Suppressor macrophage treated with lipopolysaccharide for 4 hours (primary cell): ENCODE data around the gene BRINP3.
"Not testable (repeated sequence)": the region's sequence is repeated elsewhere in the genome, so short reads cannot be mapped to it uniquely, and the experiment has no call there.

Experiments used
- DNase-seq: peaks from one replicate; pipeline ENCODE4 v3.0.0-alpha.2; 2020

Gene BRINP3

DNA sequence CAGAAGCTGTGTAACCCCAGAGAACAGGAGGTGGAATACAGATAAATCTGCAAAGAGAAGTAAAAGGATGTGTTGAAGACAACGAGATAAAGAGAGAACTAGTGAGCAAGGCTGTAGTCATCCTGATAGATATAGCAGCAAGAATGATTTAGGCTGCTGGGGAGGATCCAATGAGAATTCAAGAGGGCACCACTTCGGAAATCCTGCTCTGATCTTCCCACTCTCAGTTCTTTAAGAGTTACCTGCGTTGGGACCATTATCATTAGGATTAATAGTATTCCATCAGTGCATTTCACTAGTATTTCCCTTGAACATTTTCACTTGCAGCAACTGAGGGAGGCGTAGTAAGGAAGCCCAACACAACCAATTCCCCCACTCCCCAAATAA lies at the start of gene BRINP3:
BRINP3 (minus strand) TSS at position 103 of the 387 bp plus-strand sequence.
- DNase-seq, result no peak

DNA sequence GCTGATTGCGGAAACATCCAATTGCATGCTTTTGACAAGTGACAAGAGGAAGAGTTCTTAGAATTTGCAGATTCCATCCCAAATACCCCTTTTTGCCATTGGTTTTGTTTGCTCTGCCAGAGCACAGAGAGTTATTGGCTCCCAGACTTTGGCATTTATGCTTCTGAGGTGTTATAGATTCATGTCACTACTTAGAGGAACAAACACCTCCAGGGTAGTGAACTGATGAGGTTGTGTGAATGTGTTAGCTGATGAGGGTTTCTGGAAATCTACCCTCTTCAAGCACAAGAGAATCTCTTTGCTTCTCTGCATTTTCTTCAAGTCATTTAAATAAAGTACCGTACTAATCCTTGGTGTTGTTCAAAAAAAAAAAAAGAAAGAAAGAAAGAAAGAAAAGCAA lies 33.9 kb upstream of the BRINP3 start:
- no peak for DNase-seq

DNA sequence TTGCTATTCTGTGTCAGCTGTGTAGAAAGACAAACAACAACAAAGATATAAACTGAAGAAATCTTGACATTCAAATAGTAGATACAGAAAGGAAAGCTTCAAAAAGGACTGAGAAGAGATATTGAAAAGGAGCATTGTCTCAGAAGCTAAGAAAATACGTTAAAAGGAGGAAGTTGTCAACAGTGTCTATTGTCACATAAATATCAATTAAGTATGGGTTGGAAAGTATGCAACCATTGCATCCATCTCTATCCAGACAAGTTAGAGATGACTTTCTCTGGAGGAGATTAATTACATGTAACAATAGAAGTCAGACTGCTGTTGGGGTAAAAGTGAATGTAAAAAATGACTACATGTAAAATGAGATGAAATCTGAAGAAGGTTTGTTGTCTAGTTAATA lies 29.7 kb upstream of the BRINP3 start:
- DNase-seq, result no peak

DNA sequence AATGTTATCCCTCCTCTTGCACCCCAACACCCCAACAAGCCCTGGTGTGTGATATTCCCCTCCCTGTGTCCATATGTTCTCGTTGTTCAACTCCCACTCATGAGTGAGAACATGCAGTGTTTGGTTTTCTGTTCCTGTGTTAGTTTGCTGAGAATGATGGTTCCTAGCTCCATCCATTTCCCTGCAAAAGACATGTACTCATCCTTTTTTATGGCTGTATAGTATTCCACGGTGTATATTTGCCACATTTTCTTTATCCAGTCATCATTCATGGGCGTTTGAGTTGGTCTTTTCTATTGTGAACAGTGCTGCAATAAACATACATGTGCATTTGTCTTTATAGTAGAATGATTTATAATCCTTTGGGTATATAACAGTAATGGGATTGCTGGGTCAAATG lies 26.9 kb upstream of the BRINP3 start:
- not testable (repeated sequence) for DNase-seq

DNA sequence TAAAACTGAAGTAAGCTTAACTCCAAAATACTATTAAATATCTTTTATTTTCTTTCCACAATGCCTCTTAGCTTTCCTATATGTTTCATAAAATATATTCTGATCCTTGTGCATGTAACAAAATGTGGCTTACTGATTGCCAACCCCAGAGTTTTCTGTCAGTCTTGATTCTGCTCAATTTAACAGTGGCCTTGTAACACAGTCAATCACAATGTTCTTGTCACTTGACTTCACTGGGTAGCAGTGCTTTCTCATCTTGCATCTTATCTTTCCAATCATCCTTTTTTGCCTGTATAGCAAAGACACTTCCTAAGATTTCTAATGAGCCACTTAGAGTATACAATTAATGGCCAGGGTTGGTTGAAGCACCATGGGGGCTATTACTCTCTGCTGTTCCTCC lies 19.9 kb upstream of the BRINP3 start:
- no peak for DNase-seq

DNA sequence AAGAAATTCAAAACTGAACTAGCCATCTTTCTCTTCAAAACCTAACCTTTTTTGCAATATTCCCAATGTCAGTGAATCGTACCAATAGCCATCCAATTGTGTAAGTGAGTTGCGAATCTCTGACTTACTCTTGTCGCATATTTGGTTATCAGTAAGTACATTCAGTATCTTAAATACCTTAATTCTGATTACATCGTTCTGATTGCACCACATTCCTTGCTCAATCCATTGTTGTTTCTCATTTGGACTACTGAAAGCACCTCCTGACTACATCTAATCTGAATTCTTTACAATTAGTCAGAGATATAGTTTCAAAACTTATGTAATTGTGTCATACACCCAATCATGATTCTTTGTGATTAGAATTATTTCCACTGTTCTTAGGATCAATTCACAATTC lies 16.8 kb upstream of the BRINP3 start:
- no peak for DNase-seq

DNA sequence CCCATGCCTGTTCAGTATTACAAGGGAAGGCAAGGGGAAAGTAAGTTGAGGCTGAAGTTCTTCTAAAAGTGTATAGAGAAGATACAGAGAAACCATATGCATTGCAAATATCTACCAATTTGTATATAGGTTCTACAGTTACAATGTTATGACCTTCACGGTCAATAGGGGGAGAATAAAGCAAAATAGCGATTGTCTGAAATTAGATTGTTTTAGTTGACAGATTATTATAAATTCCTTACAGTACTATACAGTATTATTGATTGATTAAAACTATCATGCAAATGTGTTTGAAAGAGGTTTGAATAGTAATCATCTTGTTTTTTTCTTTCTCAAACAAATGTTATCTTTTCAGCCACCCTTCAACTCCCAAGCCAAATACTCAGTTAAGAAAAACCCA lies 13.7 kb upstream of the BRINP3 start:
- DNase-seq, result no peak

DNA sequence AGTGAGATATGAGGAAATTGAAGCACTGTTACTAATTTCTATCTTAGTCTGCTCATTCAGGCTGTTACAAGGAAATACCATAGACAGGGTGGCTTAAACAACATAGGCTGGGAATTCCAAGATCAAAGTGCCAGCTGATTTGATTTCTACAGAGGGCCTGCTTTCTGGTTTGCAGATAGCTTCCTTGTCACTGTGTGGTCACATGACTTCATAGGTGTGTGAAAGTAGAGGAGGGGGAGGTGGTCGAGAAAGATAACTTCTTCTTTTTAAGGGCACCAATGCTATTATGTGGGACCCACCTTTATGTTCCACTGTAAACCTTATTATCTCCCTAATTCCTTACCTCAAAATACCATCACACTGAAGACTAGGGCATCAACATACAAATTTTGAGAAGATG lies 6.4 kb upstream of the BRINP3 start:
- no peak for DNase-seq

DNA sequence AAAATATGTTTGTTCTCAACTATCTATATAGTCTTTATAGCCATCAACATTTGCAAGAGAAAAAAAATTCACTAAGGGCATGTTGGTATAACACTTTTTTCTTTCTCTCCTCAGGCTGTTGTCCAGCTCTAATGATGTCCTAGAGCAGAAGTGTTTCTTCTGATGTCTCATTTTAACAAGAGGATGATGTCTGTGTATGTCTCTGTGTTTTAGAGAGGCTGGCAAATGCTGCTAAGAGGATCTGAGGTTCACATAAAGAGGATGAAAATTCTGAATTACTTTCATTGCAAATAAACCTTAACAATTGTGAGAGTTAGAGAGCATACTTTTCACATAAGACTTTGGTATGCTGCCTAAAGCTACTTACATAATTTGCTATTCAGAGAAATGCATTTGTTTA lies 2.6 kb upstream of the BRINP3 start:
- no peak for DNase-seq

DNA sequence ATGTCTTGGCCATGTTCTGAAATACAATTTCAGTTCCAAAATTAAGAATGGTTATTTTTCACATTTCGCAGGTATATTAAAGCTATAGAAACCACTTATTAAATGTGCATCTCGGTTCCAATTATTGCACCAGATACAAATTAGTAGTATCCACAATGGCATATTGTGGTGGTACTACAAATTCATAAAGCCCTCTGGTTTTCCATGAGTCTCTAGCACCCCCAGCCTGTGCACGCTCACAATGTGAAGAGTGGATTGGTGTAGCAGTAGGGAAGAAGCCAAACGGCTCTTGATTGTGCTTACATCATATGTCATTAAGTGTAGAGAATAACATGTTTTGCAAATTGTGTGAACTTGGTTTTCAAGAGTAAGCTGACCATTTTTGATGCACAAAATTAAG lies 1.9 kb upstream of the BRINP3 start:
- no peak for DNase-seq

DNA sequence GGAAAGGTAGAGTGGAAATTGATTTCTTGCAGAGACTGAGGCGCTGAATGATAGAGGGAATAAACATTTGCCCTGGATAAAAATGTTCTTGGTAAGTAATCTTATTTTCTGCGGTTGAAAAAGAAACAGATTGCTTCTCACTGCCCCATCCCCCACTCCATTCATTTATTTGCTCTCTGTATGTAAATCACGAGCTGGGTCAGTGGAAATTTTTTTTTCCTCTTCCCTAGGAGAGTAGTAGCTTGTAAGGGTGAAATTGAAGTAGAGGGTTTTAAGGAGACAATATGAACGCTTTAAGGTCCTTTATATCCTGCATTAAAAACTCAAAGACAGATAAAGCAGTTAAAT lies 1.4 kb upstream of the BRINP3 start:
- no peak for DNase-seq

DNA sequence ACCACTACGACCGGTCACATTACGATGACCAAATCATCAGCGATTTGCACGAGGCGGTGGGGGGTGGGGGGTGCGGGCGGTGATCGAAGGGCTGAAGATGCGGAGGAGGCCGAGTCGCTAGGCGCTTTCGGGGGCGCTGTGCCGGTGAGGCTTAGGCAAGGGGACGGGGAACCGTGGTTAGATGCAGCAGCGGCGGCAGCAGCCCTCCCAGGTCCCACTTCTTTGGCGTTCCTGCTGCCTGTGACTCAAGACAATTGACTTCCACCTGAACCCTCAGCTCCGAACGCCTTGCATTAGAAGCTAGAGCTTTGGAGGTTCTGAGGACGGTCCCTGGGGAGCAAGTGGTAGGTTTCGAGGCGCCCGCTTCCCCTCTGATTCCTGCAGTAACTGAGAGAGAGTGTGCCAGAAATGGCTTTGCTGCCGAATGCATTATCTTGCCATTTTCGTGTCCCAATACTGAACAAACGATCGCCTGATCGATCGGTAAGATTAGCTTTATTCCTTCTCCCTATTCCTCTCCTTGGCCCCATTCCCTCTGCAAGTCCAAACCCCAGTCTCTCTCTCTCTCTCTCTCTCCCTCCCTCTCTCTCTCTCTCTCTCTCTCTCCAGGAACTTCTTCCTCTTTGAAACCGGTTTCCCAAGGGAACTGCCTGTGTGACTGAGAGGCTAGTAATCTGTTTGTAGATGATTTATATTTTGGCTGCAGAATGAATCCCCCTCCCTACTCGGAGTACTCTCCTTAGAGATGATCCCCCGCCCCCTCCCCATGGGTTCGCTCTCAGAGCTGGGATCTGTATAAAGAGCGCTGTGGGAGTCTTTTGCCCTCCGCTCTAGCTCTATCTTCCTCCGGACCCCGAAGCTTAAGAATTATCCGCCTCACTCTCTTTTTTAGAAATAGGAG lies 735 bp upstream of the BRINP3 start:
- DNase-seq, result no peak

DNA sequence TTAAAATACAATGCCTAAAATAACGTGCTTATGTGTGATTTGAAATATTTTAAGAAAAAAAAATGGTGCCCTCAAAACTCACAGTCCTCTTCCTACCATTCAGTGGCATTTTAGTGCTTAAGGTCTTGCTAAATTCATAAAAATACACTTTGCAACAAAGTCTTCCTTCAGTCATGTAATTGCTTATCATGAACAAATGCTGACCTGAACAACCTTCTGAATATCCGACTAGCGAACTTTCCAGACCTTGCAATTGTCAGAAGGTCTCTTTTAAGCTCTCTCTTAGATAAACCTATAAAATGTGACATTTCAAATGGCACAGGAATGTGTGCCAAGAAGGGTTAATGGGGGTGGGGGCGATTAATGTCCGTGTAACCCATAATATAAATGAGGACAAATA lies 858 bp downstream of the BRINP3 start:
- no peak for DNase-seq

DNA sequence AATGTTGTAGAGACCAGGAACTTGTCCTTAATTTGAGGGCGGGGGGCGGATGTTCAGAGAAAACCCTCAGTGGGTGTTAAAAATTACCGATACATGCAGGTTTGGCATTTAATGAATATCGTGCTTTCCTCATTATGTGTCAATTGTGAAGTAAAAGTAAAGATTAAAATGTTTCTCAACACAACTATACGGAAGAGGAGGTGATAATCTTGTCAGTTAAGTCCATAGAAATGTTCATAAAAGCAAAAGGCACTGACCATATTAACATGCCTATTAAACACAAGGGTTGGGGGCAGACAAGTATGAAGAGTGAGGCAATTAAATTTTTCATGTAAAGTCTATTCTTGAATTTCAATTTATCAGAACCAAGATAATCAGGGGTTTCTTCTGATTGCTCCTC lies 1.3 kb downstream of the BRINP3 start:
- DNase-seq, result no peak

DNA sequence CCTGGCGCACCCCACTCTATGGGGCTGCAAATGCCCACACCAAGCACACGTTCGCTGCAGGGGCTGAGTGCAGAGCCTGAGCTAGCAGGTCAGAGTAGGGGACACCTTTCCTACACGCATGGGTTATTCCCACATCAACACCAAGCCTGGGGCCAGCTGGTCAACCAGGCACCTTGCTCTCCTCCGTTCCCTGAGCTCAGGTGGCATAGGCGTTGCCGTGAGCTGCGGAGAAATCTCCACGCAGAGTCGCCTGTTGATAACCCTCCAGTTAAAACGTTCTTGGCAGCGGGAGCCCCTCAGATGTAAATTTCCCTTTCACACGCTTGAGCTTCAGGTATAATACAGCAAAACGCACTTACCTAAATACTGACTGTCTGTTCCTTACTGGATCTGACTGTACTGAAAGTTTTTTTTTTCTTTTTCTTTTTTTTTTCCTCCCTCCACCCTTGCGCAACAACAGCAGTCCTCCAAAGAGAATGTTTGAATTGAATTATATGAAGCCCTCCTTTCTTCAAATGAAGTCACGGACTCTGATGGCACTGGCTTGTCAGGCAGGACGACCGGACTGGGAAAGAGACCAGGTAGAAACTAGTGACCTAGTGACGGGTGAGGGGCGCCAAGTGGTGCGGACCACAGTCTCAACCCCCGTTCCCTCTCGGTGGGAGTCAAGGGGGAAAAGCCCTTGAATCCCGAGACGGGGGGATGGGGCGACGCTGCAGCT lies 2.1 kb downstream of the BRINP3 start:
- DNase-seq, result no peak

DNA sequence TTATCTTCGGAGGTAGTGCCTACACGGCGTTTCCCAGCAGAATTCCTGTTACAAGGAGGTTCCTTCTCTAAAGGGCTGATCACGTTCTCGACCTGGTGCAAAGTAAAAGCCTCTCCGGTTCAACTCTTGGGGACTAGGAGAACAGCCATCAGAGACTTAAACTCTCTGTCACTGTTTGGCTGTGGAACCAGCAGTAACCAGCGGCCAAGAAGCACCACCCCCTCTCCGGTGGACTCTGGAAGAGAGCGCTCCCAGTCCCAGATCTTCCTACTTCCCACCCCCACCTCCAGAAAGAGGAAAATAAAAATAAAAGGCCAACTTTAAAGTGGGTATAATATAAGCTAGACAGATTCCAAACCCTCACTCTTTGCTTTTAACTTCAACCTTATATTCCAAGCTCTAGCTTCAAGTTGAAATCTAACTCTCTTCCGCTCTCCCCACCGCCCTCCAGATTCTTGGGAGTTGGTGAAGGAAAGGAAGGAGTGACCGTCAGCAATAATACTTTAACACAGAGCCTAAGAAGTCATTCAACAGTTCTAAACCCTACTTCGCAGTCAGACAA lies 2.9 kb downstream of the BRINP3 start:
- no peak for DNase-seq

DNA sequence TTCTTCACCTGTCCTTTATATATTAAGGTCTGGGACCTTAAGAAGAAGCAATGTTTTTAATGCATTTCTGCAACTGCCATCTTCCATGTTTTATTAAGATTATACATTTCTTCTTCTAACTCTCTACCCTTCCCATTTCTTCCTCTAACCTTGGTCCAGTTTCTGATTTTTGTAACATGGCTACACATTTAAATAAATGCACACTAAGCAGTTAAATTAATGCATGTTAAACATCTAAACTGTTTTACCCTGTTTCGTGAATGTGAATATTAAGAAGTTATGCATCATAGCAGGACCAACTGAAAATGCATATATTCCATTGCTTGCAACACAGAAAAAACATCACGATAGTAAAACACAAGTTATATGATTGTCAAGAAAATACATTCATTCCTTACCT lies 3.7 kb downstream of the BRINP3 start:
- no peak for DNase-seq

DNA sequence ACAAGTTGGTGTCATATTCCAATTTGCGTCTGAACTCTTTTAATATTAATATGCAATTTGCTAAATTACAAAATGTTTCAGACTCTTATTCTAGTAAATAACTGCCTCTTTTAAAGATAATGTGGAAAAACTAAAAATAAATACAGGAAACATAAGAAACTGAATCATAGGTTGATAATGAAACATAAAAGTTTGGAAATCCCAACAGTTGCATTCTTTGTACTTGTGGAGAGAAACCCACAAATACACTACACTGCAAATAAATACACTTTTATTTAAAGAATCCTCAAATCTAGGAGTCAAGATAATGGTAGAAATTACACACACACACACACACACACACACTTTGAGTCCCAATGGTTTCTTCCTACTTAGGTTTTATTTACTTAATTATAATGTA lies 5.2 kb downstream of the BRINP3 start:
- no peak for DNase-seq

DNA sequence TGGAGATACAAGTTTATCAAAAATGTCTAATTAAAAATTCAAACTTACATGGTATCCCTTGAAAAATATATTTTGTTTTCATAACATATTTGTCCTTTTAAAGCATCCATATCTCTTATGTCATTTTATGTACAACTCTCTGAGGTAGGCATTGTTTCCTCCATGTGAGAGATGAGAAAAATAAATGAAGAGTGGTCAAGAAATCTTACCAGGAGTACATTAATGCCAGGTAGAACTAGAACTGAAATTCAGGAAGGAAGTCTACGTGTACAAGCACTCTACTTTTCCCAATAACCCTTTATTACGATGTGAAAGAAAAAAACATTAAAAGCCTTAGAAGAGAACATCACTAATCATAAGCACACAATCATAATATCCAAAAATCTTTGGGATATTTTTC lies 5.6 kb downstream of the BRINP3 start:
- DNase-seq, result no peak

DNA sequence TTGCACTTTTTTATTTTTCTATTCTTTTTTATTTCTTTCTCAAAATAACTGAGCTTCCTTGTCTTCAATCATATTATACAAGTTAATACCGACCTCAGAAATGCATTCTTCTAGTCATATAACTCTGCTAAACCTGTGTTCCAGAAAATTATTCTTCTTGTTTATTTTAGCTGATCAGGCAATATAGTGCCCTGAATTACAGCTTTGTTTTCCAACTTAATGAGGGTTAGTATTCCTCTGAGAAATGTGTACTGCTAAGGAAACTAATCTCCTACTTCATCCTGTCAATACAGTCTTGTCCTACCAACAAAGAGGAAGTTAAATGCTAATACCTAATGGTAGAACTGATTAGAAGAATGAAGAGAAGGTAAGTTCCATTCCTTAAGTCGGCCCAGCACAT lies 13.0 kb downstream of the BRINP3 start:
- no peak for DNase-seq

DNA sequence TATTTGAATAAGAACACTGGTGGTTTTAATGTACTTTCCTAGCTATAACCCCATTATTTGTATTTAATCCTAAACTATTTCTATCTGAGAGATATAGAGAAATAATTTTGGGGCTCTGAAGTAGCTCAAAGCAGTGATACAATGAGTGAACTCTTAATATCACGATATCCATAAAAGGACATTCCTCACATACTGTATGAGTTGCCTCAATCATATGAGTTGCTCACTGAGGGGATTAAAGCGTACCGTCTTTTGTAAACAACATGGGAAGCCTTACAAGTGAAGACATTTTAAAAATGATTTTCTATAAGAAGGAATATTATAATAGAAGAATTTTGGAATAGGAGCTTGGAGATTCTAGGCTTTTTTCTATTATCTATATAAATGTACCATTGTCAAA lies 21.5 kb downstream of the BRINP3 start:
- DNase-seq, result no peak

DNA sequence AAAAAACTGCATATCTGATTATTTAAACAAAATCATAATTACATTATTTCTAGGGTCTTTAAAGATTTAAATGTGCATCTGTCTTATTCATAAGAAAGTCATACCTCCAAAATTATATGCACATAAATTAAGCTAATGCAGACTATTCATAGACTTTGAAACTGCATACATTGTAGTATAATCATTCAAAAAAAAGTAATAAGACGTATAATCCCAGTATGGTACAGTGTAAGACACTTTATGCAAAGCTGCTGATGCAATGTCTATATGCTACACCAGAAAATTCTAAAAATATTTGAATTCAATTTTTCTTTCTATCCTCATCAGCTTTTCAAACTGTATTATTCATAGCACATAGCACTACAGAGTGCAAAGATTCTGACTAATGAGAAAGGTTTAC lies 22.0 kb downstream of the BRINP3 start:
- DNase-seq, result no peak

DNA sequence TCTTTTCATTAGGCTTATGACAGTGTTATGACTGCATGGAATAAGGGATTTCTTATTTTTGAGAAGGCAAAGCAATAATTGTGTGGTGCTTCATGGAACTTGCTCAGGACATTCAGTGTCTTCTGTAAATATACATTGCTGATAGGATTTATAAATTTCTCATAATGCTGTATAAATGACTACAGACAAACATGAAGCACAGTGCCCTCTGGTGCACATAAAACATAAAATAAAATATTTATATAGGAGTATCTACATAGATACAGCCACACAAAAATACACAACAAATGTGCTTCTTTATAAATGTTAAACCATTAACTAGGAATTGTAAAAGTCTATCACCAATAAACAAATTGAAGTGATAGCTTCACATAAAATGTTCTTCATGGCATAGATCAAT lies 24.1 kb downstream of the BRINP3 start:
- no peak for DNase-seq

DNA sequence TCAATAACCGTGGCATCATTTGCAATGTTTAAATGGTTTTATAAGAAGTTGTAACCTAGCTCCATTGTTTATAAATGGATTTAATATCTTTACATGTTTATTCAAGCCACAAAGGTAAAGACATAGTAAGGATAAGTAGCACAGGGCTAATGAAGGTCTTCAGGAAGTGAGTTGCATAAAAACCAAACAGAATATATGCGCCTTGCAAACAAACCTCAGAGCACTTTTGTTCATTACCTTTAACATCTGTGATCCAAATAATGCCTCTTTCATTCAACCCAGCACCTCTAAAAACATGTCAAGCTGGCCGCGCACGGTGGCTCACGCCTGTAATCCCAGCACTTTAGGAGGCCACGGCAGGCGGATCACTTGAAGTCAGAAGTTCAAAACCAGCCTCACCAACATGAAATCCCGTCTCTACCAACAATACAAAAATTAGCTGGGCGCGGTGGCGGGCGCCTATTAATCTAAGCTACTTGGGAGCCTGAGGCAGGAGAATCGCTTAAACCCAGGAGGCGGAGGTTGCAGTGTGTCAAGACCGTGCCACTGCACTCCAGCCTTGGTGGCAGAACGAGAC lies 25.3 kb downstream of the BRINP3 start:
- DNase-seq, result no peak
